ENCODE measurements around the gene EBP.
"Not testable (repeated sequence)": the region's sequence is repeated elsewhere in the genome, so short reads cannot be mapped to it uniquely, and the experiment has no call there.

DNA sequence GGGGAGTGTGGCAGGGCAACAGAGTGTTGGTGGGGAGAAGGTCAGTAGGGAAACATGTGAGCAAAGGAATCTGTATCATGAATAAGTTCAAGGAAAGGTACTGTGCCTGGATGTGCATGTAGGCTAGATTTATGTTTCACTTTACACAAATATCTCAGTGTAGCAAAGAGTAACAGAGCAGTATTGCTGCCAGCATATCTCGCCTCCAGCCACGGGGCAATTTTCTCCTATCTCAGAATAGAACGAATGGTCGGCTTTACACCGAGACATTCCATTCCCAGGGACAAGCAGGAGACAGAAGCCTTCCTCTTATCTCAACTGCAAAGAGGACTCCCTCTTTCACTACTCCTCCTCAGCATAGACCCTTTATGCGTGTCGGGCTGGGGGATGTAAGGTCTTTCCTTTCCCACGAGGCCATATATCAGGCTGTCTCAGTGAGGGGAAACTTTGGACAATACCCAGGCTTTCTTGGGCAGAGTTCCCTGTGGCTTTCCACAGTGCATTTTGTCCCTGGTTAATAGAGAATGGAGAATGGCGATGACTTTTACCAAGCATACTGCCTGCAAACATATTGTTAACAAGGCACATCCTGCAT, 34.2 kb downstream of the EBP start:
- TF ChIP-seq, protein P1, sequence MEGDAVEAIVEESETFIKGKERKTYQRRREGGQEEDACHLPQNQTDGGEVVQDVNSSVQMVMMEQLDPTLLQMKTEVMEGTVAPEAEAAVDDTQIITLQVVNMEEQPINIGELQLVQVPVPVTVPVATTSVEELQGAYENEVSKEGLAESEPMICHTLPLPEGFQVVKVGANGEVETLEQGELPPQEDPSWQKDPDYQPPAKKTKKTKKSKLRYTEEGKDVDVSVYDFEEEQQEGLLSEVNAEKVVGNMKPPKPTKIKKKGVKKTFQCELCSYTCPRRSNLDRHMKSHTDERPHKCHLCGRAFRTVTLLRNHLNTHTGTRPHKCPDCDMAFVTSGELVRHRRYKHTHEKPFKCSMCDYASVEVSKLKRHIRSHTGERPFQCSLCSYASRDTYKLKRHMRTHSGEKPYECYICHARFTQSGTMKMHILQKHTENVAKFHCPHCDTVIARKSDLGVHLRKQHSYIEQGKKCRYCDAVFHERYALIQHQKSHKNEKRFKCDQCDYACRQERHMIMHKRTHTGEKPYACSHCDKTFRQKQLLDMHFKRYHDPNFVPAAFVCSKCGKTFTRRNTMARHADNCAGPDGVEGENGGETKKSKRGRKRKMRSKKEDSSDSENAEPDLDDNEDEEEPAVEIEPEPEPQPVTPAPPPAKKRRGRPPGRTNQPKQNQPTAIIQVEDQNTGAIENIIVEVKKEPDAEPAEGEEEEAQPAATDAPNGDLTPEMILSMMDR (IDR thresholded peaks at IDR 0.05): not testable (repeated sequence)
- not testable (repeated sequence) for TF ChIP-seq ZFX (IDR thresholded peaks at IDR 0.05; ENCODE audit: borderline replicate concordance)
